ENCODE data around the gene GYG2. TPM values are rescaled to one million over a fixed set of nuclear protein-coding genes. Genes with fewer than 3 reads are reported as not detected.
"Not testable (repeated sequence)": the region's sequence is repeated elsewhere in the genome, so short reads cannot be mapped to it uniquely, and the experiment has no call there.

The GYG2 gene
- total RNA-seq, 1 experiment from 2014 or later: 3.7 TPM

DNA sequence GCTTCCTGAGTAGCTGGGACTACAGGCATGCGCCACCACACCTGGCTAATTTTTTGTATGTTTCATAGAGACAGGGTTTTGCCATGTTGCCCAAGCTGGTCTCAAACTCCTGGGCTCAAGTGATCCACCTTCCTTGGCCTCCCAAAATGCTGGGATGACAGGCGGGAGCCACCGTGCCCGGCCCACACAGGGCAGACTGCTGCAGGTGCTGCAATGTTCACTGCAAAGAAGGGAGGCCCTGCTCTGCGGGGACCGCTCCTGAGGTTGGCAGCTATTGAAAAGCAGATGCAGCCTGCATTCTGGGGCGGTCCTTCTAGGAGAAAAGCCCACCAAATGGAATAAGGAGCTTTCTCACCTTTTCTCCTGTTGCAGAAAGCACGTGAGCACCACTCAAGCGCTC is 95.4 kb downstream of the GYG2 start:
- no peak for DNase-seq (ENCODE audit: low read depth)
- in situ Hi-C loops (cut with HindIII; ENCODE audit: low pct_unique_long_range_greater_than_20kb, low sequenced_read_pairs): no loop called here

DNA sequence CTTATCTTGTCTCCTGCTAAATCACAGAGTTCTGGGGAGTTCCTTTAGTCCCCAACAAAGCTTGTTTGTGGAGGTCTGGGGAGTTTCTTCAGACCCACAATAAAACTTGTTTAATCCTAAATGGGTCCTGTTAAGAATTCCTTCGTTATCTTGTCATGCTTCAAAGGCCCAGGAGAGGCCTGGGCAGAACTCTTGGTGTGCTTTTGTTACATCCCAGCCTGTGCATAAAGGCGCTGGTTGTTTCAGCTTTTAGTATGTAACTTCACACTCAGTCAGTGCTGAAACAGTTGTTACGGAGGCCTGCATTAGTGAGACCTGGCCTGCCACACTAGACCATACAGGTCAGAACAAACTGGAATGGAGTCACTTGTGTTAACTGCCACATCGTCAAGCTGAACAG is 97.5 kb downstream of the GYG2 start:
- DNase-seq (ENCODE audit: low read depth); in situ Hi-C loops (cut with HindIII; ENCODE audit: low pct_unique_long_range_greater_than_20kb, low sequenced_read_pairs): not testable (repeated sequence)

DNA sequence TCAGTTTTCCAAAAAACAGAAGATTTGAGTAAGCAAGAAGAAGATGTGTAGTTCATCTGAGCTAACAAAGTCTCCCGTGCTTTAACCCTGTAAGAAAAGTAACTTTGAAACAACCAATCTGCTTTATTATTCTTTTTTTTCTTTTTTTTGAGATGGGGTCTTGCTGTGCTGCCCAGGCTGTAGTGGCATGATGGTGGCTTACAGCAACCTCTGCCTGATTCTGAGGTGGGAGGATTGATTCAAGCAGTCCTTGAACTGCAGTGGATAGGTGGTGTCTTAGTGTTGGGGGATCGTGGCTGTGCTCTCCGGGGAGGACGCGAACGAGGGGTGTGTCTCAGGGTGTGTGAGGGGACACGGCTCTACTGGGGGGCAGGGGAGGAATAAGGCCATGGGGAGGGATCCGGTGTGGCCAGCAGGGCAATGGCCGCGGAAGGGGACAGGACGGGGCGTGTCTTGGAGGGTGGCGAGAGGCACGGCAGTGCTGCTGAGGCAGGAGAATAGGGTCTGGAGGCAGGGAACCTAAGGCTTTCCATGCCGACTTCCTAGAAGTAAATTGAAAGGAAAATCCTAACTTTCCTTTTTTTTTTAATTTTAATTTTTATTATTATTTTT is 98.0 kb downstream of the GYG2 start:
- no peak for DNase-seq (ENCODE audit: low read depth)
- in situ Hi-C loops (cut with HindIII; ENCODE audit: low pct_unique_long_range_greater_than_20kb, low sequenced_read_pairs): no loop called here

DNA sequence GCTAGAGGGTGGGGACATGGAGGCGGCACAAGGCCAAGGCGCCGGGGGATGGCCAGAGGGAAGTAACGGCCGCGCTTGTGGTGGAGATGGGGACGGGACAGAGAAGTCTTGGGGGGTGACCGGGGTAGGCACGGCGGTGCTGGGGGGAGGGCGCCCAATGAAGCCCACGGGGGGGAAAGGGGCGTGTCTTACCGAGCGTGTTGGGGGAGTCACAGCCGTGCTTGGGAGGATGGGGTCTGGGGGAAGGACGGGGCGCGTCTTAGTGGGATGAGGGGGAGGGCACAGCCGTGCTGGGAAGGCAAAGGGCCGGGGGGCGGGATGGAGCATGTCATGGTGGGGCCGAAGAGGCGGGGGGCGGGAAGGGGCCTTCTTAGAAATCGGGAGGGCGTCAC is 99.5 kb downstream of the GYG2 start:
- no peak for DNase-seq (ENCODE audit: low read depth)
- in situ Hi-C loops (cut with HindIII; ENCODE audit: low pct_unique_long_range_greater_than_20kb, low sequenced_read_pairs): no loop called here

DNA sequence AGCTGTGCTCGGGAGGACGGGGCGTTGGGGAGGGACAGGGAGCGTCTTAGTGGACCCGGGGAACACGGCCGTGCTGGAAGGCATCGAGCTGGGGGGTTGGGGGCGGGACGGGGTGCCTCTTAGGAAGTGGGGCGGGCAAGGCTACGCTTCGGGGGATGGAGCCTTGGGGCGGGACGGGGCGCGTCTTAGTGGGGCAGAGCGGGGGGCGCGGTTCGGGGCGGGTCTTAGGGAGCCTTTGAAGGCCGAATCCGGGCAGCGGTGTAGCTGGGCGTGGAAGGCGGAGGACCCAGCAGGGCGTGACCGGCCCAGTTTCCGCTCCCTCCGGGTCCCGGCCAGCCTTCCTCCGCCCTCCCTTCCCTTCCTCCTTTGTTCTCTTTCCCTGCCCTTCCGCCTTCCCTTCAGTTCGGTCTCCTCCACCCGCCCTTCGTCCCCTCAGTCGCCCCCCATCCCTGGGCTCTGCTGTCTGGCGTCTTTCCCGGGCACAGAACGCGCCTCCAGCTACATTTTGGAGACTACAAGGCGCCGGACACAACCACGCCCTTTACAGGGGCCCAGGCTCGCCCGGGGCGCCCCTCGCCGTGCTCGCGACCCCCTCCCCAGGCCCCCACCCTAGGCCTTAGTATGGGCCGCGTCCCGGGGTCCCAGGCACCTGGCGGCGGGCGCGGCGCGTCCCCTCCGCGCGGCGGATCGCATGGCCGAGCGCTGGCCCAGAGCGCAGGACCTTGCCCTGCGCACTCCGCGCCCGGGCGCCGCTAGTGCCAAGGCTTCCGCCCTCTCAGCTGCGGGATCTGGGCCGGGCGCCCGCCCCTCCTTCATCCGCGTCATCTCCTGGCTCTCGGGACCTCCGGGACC is 100.1 kb downstream of the GYG2 start, which contains the start of gene ARSD:
Gene ARSD, minus strand, starts transcription at position 757 of the 852 bp plus-strand sequence. Its CDS starts 64 bp downstream, at position 693.
- peak; percentile 86 for DNase-seq (ENCODE audit: low read depth)
- in situ Hi-C loops (cut with HindIII; ENCODE audit: low pct_unique_long_range_greater_than_20kb, low sequenced_read_pairs): no loop called here

DNA sequence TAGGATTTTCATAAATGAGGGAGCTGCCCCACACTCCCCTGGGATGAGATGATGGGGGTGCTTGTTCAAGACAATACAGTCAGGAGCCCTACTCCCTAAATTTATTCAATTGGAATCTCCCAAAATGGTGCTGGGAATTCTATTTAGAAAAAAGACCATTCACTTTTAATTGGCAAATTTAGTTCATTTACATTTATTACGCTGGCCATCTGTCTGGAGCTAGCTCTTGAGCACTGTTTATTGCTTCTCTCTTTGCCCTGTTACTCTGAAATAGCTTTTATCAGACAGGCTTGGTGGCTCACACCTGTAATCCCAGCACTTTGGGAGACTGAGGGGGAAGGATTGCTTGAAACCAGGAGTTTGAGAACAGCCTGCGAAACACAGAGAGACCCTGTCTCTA is 102.4 kb downstream of the GYG2 start:
- in situ Hi-C loops (cut with HindIII; ENCODE audit: low pct_unique_long_range_greater_than_20kb, low sequenced_read_pairs): no loop called here
- no peak for DNase-seq (ENCODE audit: low read depth)

DNA sequence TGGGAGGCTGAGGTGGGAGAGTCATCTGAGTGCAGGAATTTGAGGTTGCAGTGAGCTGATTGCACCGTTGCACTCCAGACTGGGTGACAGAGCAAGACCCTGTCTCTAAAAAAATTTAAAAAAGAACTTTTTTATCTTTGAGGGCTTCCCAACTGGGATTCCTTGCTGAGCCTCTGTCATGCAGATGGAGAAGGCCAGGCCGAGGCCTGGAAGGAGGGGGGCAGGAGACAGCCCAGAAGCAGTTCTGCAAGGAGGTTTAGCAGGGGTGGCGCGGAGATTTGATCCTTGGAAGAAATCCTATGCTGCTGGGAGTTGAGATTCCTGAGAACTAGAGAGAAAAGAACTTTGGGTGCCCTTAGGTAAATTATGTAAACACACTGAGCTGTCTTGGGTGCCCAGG is 102.9 kb downstream of the GYG2 start:
- in situ Hi-C loops (cut with HindIII; ENCODE audit: low pct_unique_long_range_greater_than_20kb, low sequenced_read_pairs): no loop called here
- no peak for DNase-seq (ENCODE audit: low read depth)

Other genes with a start within 250 kb of the GYG2 start
- 156 and 200 TPM in 2 replicates for gene CD99, start 137.6 kb upstream of the GYG2 start, total RNA-seq (2014; rRNA removed; shearing (Covaris generic); ENCODE audit: low replicate concordance)
- not detected in 2 replicates for gene XG, start 76.9 kb upstream of the GYG2 start, total RNA-seq (2014; rRNA removed; shearing (Covaris generic); ENCODE audit: low replicate concordance)
- 14.8 and 22.8 TPM in 2 replicates for gene ARSD, start 100.4 kb downstream of the GYG2 start, total RNA-seq (2014; rRNA removed; shearing (Covaris generic); ENCODE audit: low replicate concordance)
- gene ARSH, start 177.6 kb downstream of the GYG2 start, total RNA-seq (2014; rRNA removed; shearing (Covaris generic); ENCODE audit: low replicate concordance): not detected in 2 replicates
- gene ARSF, start 212.5 kb downstream of the GYG2 start, total RNA-seq (2014; rRNA removed; shearing (Covaris generic); ENCODE audit: low replicate concordance): not detected in 2 replicates